HT-29 (cell line): ENCODE results near the gene MRPL11. TPM values are rescaled to one million over a fixed set of nuclear protein-coding genes. Genes with fewer than 3 reads are reported as not detected.
A peak's percentile ranks its signal among the peaks of the same experiment; 100 is the strongest.
"Not testable (repeated sequence)": the region's sequence is repeated elsewhere in the genome, so short reads cannot be mapped to it uniquely, and the experiment has no call there.

Source experiments
- DNase-seq: peaks from one replicate; pipeline ENCODE4 v3.0.0-alpha.2; 2015; ENCODE audit warnings: low spot score
- total RNA-seq: library from RNA; depleted of rRNA; stranded (reverse); fragments of >200 nt; shearing (Covaris generic); gene quantifications from 2 replicates; pipeline ENCODE4 v1.2.3, GENCODE V29; 2014

Gene MRPL11
- total RNA-seq, 1 experiment from 2014 or later, result 128 TPM

GRCh38 chr11:66431871-66432329, 6.7 kb downstream of the MRPL11 start:
- DNase-seq, result not testable (repeated sequence)

GRCh38 chr11:66431287-66431686, 7.4 kb downstream of the MRPL11 start:
- DNase-seq, result not testable (repeated sequence)

GRCh38 chr11:66429983-66430602, 8.6 kb downstream of the MRPL11 start:
- DNase-seq, result peak; percentile 86

- no peak for DNase-seq
These were observed 9.7 kb downstream of the MRPL11 start for GRCh38 chr11:66428933-66429332.

GRCh38 chr11:66426314-66426713, 12.3 kb downstream of the MRPL11 start:
- no peak for DNase-seq

GRCh38 chr11:66421492-66422205, 17.0 kb downstream of the MRPL11 start:
- DNase-seq, result peak; percentile 91

- no peak for DNase-seq
These were observed 17.8 kb downstream of the MRPL11 start, which contains the start of gene NPAS4 for GRCh38 chr11:66420671-66421476. NPAS4 (plus strand) TSS chr11:66421035; CDS start chr11:66421180, 145 bp downstream.

- DNase-seq, result no peak
These were observed 18.8 kb downstream of the MRPL11 start for GRCh38 chr11:66419825-66420224.

GRCh38 chr11:66418986-66419308, 19.7 kb downstream of the MRPL11 start:
- no peak for DNase-seq

- DNase-seq, result peak; percentile 69
These were observed 20.3 kb downstream of the MRPL11 start for GRCh38 chr11:66418168-66418985.

- DNase-seq, result no peak
These were observed 21.6 kb downstream of the MRPL11 start for GRCh38 chr11:66417000-66417399.

- no peak for DNase-seq
These were observed 23.2 kb downstream of the MRPL11 start for GRCh38 chr11:66415423-66415822.

GRCh38 chr11:66414120-66414934, 24.3 kb downstream of the MRPL11 start:
- DNase-seq, result no peak

- DNase-seq, result no peak
These were observed 25.5 kb downstream of the MRPL11 start for GRCh38 chr11:66413167-66413566.

GRCh38 chr11:66412110-66412509, 26.5 kb downstream of the MRPL11 start:
- DNase-seq, result no peak

GRCh38 chr11:66411323-66411722, 27.3 kb downstream of the MRPL11 start:
- DNase-seq, result no peak

- DNase-seq, result no peak
These were observed 28.5 kb downstream of the MRPL11 start for GRCh38 chr11:66410191-66410590.

GRCh38 chr11:66409226-66409625, 29.4 kb downstream of the MRPL11 start:
- DNase-seq, result no peak

GRCh38 chr11:66408488-66409214, 30.0 kb downstream of the MRPL11 start:
- peak; percentile 92 for DNase-seq

- no peak for DNase-seq
These were observed 31.0 kb downstream of the MRPL11 start for GRCh38 chr11:66407651-66408050.
